ENCODE measurements around the gene ZNF695. TPM values are rescaled to one million over a fixed set of nuclear protein-coding genes. Genes with fewer than 3 reads are reported as not detected.

ZNF695 gene
- total and polyA plus RNA-seq, 9 of the 15 experiments (the other 6 are each of a cell fraction or from before 2014, with no cell fraction given), result 8.7 to 15.2 (median 10.9) TPM

DNA sequence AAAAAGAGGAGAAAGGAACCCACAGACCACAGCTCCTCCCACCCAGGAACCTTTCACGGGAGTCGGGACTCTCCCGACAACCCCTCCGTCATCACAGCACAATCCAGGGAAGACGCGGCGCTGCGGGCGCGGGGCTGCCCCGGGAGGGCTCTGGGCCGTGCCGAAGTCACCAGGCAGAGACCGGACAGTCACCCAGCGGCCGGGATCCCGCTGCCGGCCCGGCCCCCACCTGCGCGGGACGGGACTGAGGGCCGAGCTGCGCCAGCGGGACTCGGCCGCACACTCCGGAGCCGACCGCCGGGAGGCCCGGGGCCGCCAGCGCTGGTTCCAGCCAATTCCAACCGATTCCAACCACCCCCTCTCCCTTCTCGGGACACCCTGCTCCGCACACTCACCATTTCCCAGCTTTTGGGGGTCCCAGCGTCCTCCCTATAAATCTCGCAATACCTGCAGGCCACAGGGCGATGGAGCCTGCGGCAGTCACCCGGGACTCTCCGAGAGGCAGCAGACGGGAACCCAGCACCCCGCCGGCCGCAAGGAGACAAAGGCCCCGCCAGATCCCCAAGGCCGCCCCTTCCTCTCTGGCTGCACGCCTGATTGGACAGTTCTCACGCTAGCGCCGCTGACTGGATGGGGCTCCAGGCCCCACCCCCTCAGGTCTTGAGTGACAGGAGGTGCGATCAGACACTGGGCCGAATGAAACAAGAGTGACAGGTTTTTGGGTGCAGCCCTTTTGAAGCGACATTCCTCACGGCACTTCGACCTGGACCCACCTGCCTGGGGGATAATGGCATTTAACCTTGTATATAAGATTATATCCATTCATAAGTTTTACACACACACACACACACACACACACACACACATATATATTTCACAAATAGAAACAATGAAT, at the start of gene ZNF695 (continued):
- no peak for TF ChIP-seq FOXK2 (conservative IDR thresholded peaks at IDR 0.05 in 1 of 2, IDR thresholded peaks at IDR 0.05 in 1 of 2; ENCODE audit: low read depth in 2 of 2)
- TF ChIP-seq FOXJ3 (CRISPR knock-in tag; IDR thresholded peaks at IDR 0.05), result no peak
- no peak for TF ChIP-seq ZBTB1 (CRISPR knock-in tag; IDR thresholded peaks at IDR 0.05; ENCODE audit: borderline replicate concordance, low read depth)
- TF ChIP-seq, protein P1, sequence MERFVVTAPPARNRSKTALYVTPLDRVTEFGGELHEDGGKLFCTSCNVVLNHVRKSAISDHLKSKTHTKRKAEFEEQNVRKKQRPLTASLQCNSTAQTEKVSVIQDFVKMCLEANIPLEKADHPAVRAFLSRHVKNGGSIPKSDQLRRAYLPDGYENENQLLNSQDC (CRISPR knock-in tag; IDR thresholded peaks at IDR 0.05), result no peak
- TF ChIP-seq DMBX1 (CRISPR knock-in tag; IDR thresholded peaks at IDR 0.05; ENCODE audit: borderline replicate concordance), result no peak
- TF ChIP-seq RB1 (IDR thresholded peaks at IDR 0.05; ENCODE audit: low read depth), result peak; percentile 47; the same call in 1 of the 2 replicates
- no peak for TF ChIP-seq ARHGAP35 (IDR thresholded peaks at IDR 0.05; ENCODE audit: partially characterized antibody)
- TF ChIP-seq POLR2AphosphoS5 (IDR thresholded peaks at IDR 0.05; ENCODE audit: control insufficient read depth, insufficient read depth, low read depth, low read length), result peak; percentile 71
- no peak for TF ChIP-seq SRSF3 (IDR thresholded peaks at IDR 0.05; ENCODE audit: insufficient read depth, low read length)
- TF ChIP-seq, protein P2, sequence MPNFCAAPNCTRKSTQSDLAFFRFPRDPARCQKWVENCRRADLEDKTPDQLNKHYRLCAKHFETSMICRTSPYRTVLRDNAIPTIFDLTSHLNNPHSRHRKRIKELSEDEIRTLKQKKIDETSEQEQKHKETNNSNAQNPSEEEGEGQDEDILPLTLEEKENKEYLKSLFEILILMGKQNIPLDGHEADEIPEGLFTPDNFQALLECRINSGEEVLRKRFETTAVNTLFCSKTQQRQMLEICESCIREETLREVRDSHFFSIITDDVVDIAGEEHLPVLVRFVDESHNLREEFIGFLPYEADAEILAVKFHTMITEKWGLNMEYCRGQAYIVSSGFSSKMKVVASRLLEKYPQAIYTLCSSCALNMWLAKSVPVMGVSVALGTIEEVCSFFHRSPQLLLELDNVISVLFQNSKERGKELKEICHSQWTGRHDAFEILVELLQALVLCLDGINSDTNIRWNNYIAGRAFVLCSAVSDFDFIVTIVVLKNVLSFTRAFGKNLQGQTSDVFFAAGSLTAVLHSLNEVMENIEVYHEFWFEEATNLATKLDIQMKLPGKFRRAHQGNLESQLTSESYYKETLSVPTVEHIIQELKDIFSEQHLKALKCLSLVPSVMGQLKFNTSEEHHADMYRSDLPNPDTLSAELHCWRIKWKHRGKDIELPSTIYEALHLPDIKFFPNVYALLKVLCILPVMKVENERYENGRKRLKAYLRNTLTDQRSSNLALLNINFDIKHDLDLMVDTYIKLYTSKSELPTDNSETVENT (CRISPR knock-in tag; IDR thresholded peaks at IDR 0.05), result no peak; the same call in 1 of the 2 replicates
- no peak for TF ChIP-seq JUND (IDR thresholded peaks at IDR 0.05; ENCODE audit: borderline replicate concordance, low read depth, low read length)
- TF ChIP-seq JUND (tag; IDR thresholded peaks at IDR 0.05; ENCODE audit: borderline replicate concordance, low read depth, low read length), result no peak
- peak; percentile 85 for TF ChIP-seq RBBP5 (IDR thresholded peaks at IDR 0.05; ENCODE audit: borderline replicate concordance, insufficient read depth, low read length, poor library complexity, severe bottlenecking)
- no peak for TF ChIP-seq ZNF165 (CRISPR knock-in tag; IDR thresholded peaks at IDR 0.05; ENCODE audit: borderline replicate concordance)
- TF ChIP-seq ATF7 (IDR thresholded peaks at IDR 0.05), result peak; percentile 54
- TF ChIP-seq, protein P3, sequence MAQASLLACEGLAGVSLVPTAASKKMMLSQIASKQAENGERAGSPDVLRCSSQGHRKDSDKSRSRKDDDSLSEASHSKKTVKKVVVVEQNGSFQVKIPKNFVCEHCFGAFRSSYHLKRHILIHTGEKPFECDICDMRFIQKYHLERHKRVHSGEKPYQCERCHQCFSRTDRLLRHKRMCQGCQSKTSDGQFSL (CRISPR knock-in tag; IDR thresholded peaks at IDR 0.05), result no peak
- TF ChIP-seq, protein P3 (tag; IDR thresholded peaks at IDR 0.05), result no peak
- TF ChIP-seq TGIF2 (CRISPR knock-in tag; IDR thresholded peaks at IDR 0.05), result no peak
- no peak for TF ChIP-seq KLF13 (tag; IDR thresholded peaks at IDR 0.05; ENCODE audit: borderline replicate concordance, low read depth)
- TF ChIP-seq HDAC6 (IDR thresholded peaks at IDR 0.05; ENCODE audit: low read depth, low read length), result no peak
- TF ChIP-seq, protein P4, sequence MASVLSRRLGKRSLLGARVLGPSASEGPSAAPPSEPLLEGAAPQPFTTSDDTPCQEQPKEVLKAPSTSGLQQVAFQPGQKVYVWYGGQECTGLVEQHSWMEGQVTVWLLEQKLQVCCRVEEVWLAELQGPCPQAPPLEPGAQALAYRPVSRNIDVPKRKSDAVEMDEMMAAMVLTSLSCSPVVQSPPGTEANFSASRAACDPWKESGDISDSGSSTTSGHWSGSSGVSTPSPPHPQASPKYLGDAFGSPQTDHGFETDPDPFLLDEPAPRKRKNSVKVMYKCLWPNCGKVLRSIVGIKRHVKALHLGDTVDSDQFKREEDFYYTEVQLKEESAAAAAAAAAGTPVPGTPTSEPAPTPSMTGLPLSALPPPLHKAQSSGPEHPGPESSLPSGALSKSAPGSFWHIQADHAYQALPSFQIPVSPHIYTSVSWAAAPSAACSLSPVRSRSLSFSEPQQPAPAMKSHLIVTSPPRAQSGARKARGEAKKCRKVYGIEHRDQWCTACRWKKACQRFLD (CRISPR knock-in tag; IDR thresholded peaks at IDR 0.05), result 0 out of 2 replicates have a peak, but pooled peaks have one; percentile 55
- TF ChIP-seq CC2D1A (IDR thresholded peaks at IDR 0.05), result peak; percentile 63

Measured in K562 (cell line).